Adrenal gland (tissue), 12 donors: ENCODE data around the gene OR8D4. TPM values are rescaled to one million over a fixed set of nuclear protein-coding genes. Genes with fewer than 3 reads are reported as not detected.

Experiments used
- DNase-seq, 7 donors: peaks; one replicate each; pipeline ENCODE4 v3.0.0-alpha.2; 2019 to 2020
- H3K27ac ChIP-seq, 5 donors: fragments of 200-600 bp; sonication (generic) in 4 of 5; 1 replicate in 3 of 5; 2 replicates in 2 of 5; pipeline versions ENCODE4 v1.5.1 to v1.8.0; 2016 to 2020; ENCODE audit warnings: mild to moderate bottlenecking in 1 of 5
- H3K27me3 ChIP-seq: fragments of 200-600 bp; 2 replicates; pipeline ENCODE4 v1.8.0; 2021
- H3K36me3 ChIP-seq, 2 donors: fragments of 200-600 bp; replicated peaks in 1 of 2; 1 replicate in 1 of 2; 2 replicates in 1 of 2; pipeline versions ENCODE4 v1.5.1 to v1.8.0; 2018 to 2022
- H3K4me1 ChIP-seq, 2 donors: fragments of 200-600 bp; replicated peaks in 1 of 2; 1 replicate in 1 of 2; 2 replicates in 1 of 2; pipeline versions ENCODE4 v1.5.1 to v1.8.0; 2018 to 2021
- H3K4me3 ChIP-seq, 4 donors: fragments of 200-600 bp; sonication (generic) in 3 of 4; one replicate each; pipeline ENCODE4 v1.5.1; 2016 to 2018
- H3K9me3 ChIP-seq, 3 donors: fragments of 200-600 bp; sonication (generic) in 1 of 3; replicated peaks in 1 of 3; 1 replicate in 2 of 3; 2 replicates in 1 of 3; pipeline versions ENCODE4 v1.5.1 to v1.8.0; 2016 to 2021
- POLR2A ChIP-seq, 2 donors: fragments of 450-650 bp; IDR thresholded peaks; one replicate each; pipeline ENCODE4 v1.6.1; 2017; ENCODE audit warnings: antibody characterized with exemption in 2 of 2, mild to moderate bottlenecking in 2 of 2, moderate library complexity in 1 of 2
- WGBS, 4 donors: extraction: QIAGEN DNeasy Blood & Tissue Kit in 2 of 4; methylation state at CpG; one replicate each; pipeline versions ENCODE4 v1.1.5 to v1.1.7; 2013 to 2017; 5-methylcytosine and 5-hydroxymethylcytosine counted together
- intact Hi-C, 2 donors: fragments of 100-400 bp; cut with DNase I; formaldehyde crosslinking; loops; one replicate each; pipeline versions ENCODE4 v1.14.1 to v1.15.0; 2022 to 2023
- polyA plus RNA-seq, 3 donors: library from polyadenylated mRNA; stranded (reverse); fragments of 200-250 nt in 2 of 3; fragments of 350-450 nt in 1 of 3; fragmentation: Illumina TruSeq in 1 of 3; extraction: RNeasy Lipid Tissue Mini Kit (QIAGEN cat#74804) in 1 of 3; gene quantifications; one replicate each; pipeline ENCODE4 v1.2.3, GENCODE V29; 2013 to 2014
- total RNA-seq, 9 donors: library from RNA; depleted of rRNA in 4 of 9; stranded (reverse); fragments of >200 nt in 4 of 9; fragments of 120-200 nt in 1 of 9; fragmentation: NEBNext Ultra II Directional in 1 of 9; extraction: Animal tissue kit (Norgen Biotek cat#: 25700) in 1 of 9; gene quantifications; one replicate each; pipeline versions ENCODE4 v1.1.0 to v1.2.4, GENCODE V29; 2013 to 2023
- TF ChIP-seq, protein P1 (sequence below), 6 experiments: fragments of 450-650 bp in 4 of 6; fragments of 200-600 bp in 2 of 6; sonication (generic) in 1 of 6; IDR thresholded peaks; 1 replicate in 5 of 6; 2 replicates in 1 of 6; pipeline versions ENCODE4 v1.5.1 to v1.8.0; 2016 to 2021; ENCODE audit warnings: antibody characterized with exemption in 6 of 6, mild to moderate bottlenecking in 2 of 6, moderate library complexity in 1 of 6
- donor health status: healthy with polysubstance abuse.
- donor health status: Bipolar disorder and iron deficiency.
- donor health status: DM: yes; HTN: yes; CAD: no.
- donor health status: DM: no; HTN: no; CAD: no.
- donor health status: DM: no; HTN: no; CAD: no.
- donor health status: DM: yes; HTN: yes; CAD: no.

The OR8D4 gene
- total and polyA plus RNA-seq, 12 donors = 0.11 TPM; not detected in 11

DNA sequence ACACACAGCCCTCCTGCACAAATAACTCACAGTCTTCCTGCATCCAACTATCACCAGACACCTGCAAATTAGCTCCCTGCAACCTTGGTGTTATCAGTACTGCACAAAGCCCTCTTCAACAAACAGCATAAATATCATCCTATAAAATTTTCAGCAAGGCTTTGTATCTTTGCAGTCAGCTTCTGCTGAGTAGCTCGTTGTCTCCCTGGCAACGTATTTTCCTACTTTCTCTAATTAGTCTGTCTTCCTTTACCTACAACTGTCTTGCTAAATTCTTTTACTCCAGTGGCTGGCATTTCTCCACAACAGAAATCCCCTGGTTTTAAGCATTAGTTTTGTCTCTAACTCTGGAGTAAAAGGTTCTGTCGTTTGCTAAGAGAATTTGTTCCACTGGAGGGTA, 3.9 kb downstream of the OR8D4 start:
- H3K27ac ChIP-seq = no peak overlapping the region
- no peak for TF ChIP-seq POLR2A (IDR thresholded peaks at IDR 0.05)
- TF ChIP-seq, protein P1, sequence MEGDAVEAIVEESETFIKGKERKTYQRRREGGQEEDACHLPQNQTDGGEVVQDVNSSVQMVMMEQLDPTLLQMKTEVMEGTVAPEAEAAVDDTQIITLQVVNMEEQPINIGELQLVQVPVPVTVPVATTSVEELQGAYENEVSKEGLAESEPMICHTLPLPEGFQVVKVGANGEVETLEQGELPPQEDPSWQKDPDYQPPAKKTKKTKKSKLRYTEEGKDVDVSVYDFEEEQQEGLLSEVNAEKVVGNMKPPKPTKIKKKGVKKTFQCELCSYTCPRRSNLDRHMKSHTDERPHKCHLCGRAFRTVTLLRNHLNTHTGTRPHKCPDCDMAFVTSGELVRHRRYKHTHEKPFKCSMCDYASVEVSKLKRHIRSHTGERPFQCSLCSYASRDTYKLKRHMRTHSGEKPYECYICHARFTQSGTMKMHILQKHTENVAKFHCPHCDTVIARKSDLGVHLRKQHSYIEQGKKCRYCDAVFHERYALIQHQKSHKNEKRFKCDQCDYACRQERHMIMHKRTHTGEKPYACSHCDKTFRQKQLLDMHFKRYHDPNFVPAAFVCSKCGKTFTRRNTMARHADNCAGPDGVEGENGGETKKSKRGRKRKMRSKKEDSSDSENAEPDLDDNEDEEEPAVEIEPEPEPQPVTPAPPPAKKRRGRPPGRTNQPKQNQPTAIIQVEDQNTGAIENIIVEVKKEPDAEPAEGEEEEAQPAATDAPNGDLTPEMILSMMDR (IDR thresholded peaks at IDR 0.05) = no peak
- intact Hi-C loops = no loop called here
- no peak overlapping the region for H3K4me3 ChIP-seq
- no peaks in the 10 kb centered on the region for H3K27me3 ChIP-seq
- no peaks in the 10 kb centered on the region for H3K4me1 ChIP-seq
- H3K9me3 ChIP-seq = no peaks in the 10 kb centered on the region
- H3K36me3 ChIP-seq = no peaks in the 10 kb centered on the region
- DNase-seq = no peak
- 56 to 68% (median 63%) methylated on average over 3 of the region's 3 CpGs for WGBS, 4 donors

DNA sequence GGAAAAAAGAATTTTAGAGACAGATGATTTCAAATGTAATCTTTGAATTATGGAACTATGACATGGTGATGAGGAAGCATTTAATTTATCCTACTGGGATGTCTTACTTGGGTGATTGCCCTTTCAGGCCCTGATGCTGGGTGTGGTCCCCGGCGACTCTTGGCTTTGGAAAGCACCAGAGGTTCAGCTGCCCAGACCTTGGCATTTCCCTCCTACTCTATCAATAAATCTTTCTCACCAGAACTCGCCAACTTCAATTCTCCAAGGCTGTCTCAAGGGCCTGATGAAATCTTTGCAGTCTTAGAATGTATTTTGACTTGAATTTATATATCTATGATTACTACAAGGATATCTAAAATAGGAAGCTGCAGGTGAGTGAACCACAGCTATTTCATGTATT, 19.0 kb downstream of the OR8D4 start:
- peak in 3 of 7 donors; percentile 2 to 34 (median 31) for DNase-seq
- no peak overlapping the region for H3K4me3 ChIP-seq
- intact Hi-C loops = no loop called here
- 33 to 52% (median 43%) methylated on average over 3 of the region's 3 CpGs for WGBS, 4 donors
- TF ChIP-seq, protein P1 (IDR thresholded peaks at IDR 0.05) = no peak
- TF ChIP-seq POLR2A (IDR thresholded peaks at IDR 0.05) = no peak
- no peaks in the 10 kb centered on the region for H3K9me3 ChIP-seq
- no peaks in the 10 kb centered on the region for H3K36me3 ChIP-seq
- H3K27ac ChIP-seq = no peak overlapping the region
- H3K27me3 ChIP-seq = no peaks in the 10 kb centered on the region
- peaks cover 4 to 6% of the 10 kb centered on the region in 2 donors for H3K4me1 ChIP-seq

DNA sequence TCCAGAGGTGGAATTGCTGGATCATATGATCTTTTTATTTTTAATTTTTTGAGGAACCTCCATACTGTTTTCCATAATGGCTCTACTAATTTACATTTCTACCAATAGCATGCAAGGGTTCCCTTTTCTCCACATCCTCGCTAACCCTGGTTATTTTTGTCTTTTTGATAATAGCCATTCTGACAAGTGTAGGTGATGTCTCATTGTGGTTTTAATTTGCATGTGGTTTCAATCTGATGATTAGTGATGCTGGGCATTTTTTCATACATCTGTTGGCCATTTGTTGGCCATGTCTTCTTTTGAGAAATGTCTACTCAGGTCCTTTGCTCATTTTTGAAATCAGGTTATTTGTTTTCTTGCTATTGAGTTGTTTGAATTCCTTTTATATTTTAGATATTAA, 22.1 kb downstream of the OR8D4 start:
- Histone ChIP-seq H3K27ac (no peak overlapping the region), H3K9me3 (no peaks in the 10 kb centered on the region), H3K36me3 (no peaks in the 10 kb centered on the region), H3K27me3 (no peaks in the 10 kb centered on the region), H3K4me1 (peaks cover 4 to 6% of the 10 kb centered on the region in 2 donors), H3K4me3 (no peak overlapping the region)
- 73 to 96% (median 86%) methylated on average over 1 of the region's 1 CpG for WGBS, 4 donors
- DNase-seq = no peak
- intact Hi-C loops = no loop called here
- TF ChIP-seq, protein P1 (IDR thresholded peaks at IDR 0.05) = no peak
- no peak for TF ChIP-seq POLR2A (IDR thresholded peaks at IDR 0.05)

DNA sequence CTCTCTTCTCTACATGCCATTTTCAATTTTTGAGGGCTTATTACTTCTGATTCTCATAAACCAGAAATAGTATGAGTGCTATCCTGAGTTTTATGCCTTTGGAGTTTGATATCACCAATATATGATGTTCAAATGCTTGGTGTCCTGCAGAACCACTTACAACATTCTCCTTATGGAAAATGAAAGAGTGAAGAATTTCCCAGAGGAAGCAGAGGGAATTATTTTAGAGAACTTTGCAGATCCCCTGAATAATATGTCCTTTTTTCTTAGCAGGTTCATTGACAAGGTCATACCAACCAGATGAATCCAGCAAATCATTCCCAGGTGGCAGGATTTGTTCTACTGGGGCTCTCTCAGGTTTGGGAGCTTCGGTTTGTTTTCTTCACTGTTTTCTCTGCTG, 37.4 kb downstream of the OR8D4 start, which contains the start of gene OR4D5:
Gene OR4D5 (plus strand): TSS at position 301 of the 400 bp plus-strand sequence. CDS start 0 bp downstream, at position 301.
- H3K27me3 ChIP-seq = no peaks in the 10 kb centered on the region
- H3K4me1 ChIP-seq = no peaks in the 10 kb centered on the region
- 57 to 93% (median 70%) methylated on average over 1 of the region's 1 CpG for WGBS, 4 donors
- H3K36me3 ChIP-seq = no peaks in the 10 kb centered on the region
- TF ChIP-seq POLR2A (IDR thresholded peaks at IDR 0.05) = no peak
- TF ChIP-seq, protein P1 (IDR thresholded peaks at IDR 0.05) = no peak
- H3K4me3 ChIP-seq = no peak within 1 kb of the TSS
- DNase-seq = no peak
- no peaks in the 10 kb centered on the region for H3K9me3 ChIP-seq
- intact Hi-C loops = no loop called here
- H3K27ac ChIP-seq = no peak within 1 kb of the TSS
